Measurements from ENCODE around the gene PALB2.

Gene PALB2

GRCh38 chr16:23640931-23641765 is at the start of gene PALB2, which contains the start of gene DCTN5:
Gene PALB2 (minus strand): TSS chr16:23641310. CDS start chr16:23641157, 153 bp downstream.
Gene DCTN5 (plus strand): TSS chr16:23641466. CDS start chr16:23641543, 77 bp downstream.
- DNase-seq, result peak; percentile 97

GRCh38 chr16:23689442-23690187 is 48.5 kb upstream of the PALB2 start:
- no peak for DNase-seq

- no peak for DNase-seq
Observed at GRCh38 chr16:23687034-23687808, 46.1 kb upstream of the PALB2 start.

GRCh38 chr16:23683487-23683886 is 42.4 kb upstream of the PALB2 start:
- no peak for DNase-seq

- DNase-seq, result no peak
Observed at GRCh38 chr16:23682181-23682580, 41.1 kb upstream of the PALB2 start.

GRCh38 chr16:23679986-23680336 is 38.9 kb upstream of the PALB2 start:
- DNase-seq, result no peak

GRCh38 chr16:23679274-23679985 is 38.3 kb upstream of the PALB2 start:
- peak; percentile 60 for DNase-seq

GRCh38 chr16:23678430-23679273 is 37.5 kb upstream of the PALB2 start, which contains the start of gene PLK1:
Gene PLK1 (plus strand): TSS chr16:23678889. CDS start chr16:23678933, 44 bp downstream.
- DNase-seq, result peak; percentile 92

- no peak for DNase-seq
Observed at GRCh38 chr16:23676924-23677480, 35.9 kb upstream of the PALB2 start.

- no peak for DNase-seq
Observed at GRCh38 chr16:23673971-23674614, 33.0 kb upstream of the PALB2 start.

GRCh38 chr16:23670137-23670776 is 29.1 kb upstream of the PALB2 start:
- DNase-seq, result no peak

GRCh38 chr16:23668873-23669272 is 27.8 kb upstream of the PALB2 start:
- no peak for DNase-seq

- DNase-seq, result no peak
Observed at GRCh38 chr16:23668225-23668624, 27.1 kb upstream of the PALB2 start.

- no peak for DNase-seq
Observed at GRCh38 chr16:23667355-23667659, 26.2 kb upstream of the PALB2 start.

GRCh38 chr16:23666571-23667354 is 25.7 kb upstream of the PALB2 start:
- no peak for DNase-seq

- no peak for DNase-seq
Observed at GRCh38 chr16:23663918-23664317, 22.8 kb upstream of the PALB2 start.

- no peak for DNase-seq
Observed at GRCh38 chr16:23651943-23652468, 10.9 kb upstream of the PALB2 start.

GRCh38 chr16:23650674-23651416 is 9.7 kb upstream of the PALB2 start:
- no peak for DNase-seq

All from NCI-H226 (cell line).